Activated T-cell treated with anti-CD3 and anti-CD28 coated beads, Interleukin-2, amount 50 U/mL, for 72 hours (primary cell): ENCODE results near the gene DTNBP1. TPM values are rescaled to one million over a fixed set of nuclear protein-coding genes. Genes with fewer than 3 reads are reported as not detected.

ENCODE experiments used
- ATAC-seq, 2 donors: fragments of 150-1000 bp; cut with Tn5 transposase; replicated peaks in 1 of 2; 2 replicates each; pipeline ENCODE4 v1.10.0; 2021; ENCODE audit warnings: moderate library complexity in 2 of 2, mild to moderate bottlenecking in 1 of 2
- DNase-seq, 2 donors: peaks; one replicate each; pipeline ENCODE4 v3.0.0; 2021 to 2022; ENCODE audit warnings: mixed read lengths in 1 of 2
- H3K27ac Mint-ChIP-seq: one replicate; pipeline ENCODE4 v1.8.0; 2022; ENCODE audit warnings: mild to moderate bottlenecking, moderate library complexity, mixed read lengths
- H3K27me3 Mint-ChIP-seq: one replicate; pipeline ENCODE4 v1.8.0; 2022; ENCODE audit warnings: low read depth, mixed read lengths
- H3K36me3 Mint-ChIP-seq, 2 donors: one replicate each; pipeline ENCODE4 v1.8.0; 2022; ENCODE audit warnings: mixed read lengths in 2 of 2, mild to moderate bottlenecking in 1 of 2; ENCODE audit not compliant: insufficient read depth in 2 of 2
- H3K4me1 Mint-ChIP-seq: one replicate; pipeline ENCODE4 v1.8.0; 2022; ENCODE audit warnings: low read depth, mixed read lengths
- H3K4me3 Mint-ChIP-seq, 2 donors: one replicate each; pipeline ENCODE4 v1.8.0; 2022; ENCODE audit warnings: mild to moderate bottlenecking in 2 of 2, mixed read lengths in 2 of 2, moderate library complexity in 2 of 2
- H3K9me3 Mint-ChIP-seq, 2 donors: one replicate each; pipeline ENCODE4 v1.8.0; 2022; ENCODE audit warnings: mixed read lengths in 2 of 2
- total RNA-seq, 2 donors: library from RNA; stranded (reverse); gene quantifications; one replicate each; pipeline ENCODE4 v1.2.3, GENCODE V29; 2022

Gene DTNBP1
- total RNA-seq, 2 donors from 2014 or later, result 24.5 to 27.1 TPM

GRCh38 chr6:15628499-15629131 is 34.2 kb downstream of the DTNBP1 start:
- peak overlapping the region; percentile 39 to 60 for H3K4me3 Mint-ChIP-seq
- no peaks in the 10 kb centered on the region for H3K27me3 Mint-ChIP-seq
- DNase-seq (peak; percentile 66 to 74), ATAC-seq (peak; percentile 97 to 99)
- peaks cover 3 to 9% of the 10 kb centered on the region in 2 donors for H3K36me3 Mint-ChIP-seq
- no peaks in the 10 kb centered on the region for H3K9me3 Mint-ChIP-seq
- H3K4me1 Mint-ChIP-seq, result peaks cover 40% of the 10 kb centered on the region
- H3K27ac Mint-ChIP-seq, result peak overlapping the region; percentile 65

GRCh38 chr6:15627821-15628220 is 35.0 kb downstream of the DTNBP1 start:
- H3K4me3 Mint-ChIP-seq, result peak overlapping the region; percentile 20 to 28
- ATAC-seq (no peak), DNase-seq (no peak)
- H3K36me3 Mint-ChIP-seq, result peaks cover 1 to 9% of the 10 kb centered on the region in 2 donors
- H3K4me1 Mint-ChIP-seq, result peaks cover 48% of the 10 kb centered on the region
- no peaks in the 10 kb centered on the region for H3K27me3 Mint-ChIP-seq
- H3K9me3 Mint-ChIP-seq, result no peaks in the 10 kb centered on the region
- H3K27ac Mint-ChIP-seq, result no peak overlapping the region

- Mint-ChIP-seq H3K36me3 (peaks cover 1 to 9% of the 10 kb centered on the region in 2 donors), H3K4me1 (peaks cover 56% of the 10 kb centered on the region), H3K4me3 (peak overlapping the region; percentile 20), H3K9me3 (no peaks in the 10 kb centered on the region), H3K27me3 (no peaks in the 10 kb centered on the region), H3K27ac (no peak overlapping the region)
- DNase-seq (no peak), ATAC-seq (no peak)
Observed at GRCh38 chr6:15626878-15627674, 35.8 kb downstream of the DTNBP1 start.

GRCh38 chr6:15626160-15626559 is 36.7 kb downstream of the DTNBP1 start:
- H3K9me3 Mint-ChIP-seq, result no peaks in the 10 kb centered on the region
- DNase-seq (no peak), ATAC-seq (no peak)
- no peak overlapping the region for H3K27ac Mint-ChIP-seq
- peaks cover 65% of the 10 kb centered on the region for H3K4me1 Mint-ChIP-seq
- no peak overlapping the region for H3K4me3 Mint-ChIP-seq
- peaks cover 1 to 9% of the 10 kb centered on the region in 2 donors for H3K36me3 Mint-ChIP-seq
- H3K27me3 Mint-ChIP-seq, result no peaks in the 10 kb centered on the region

- peaks cover 57% of the 10 kb centered on the region for H3K4me1 Mint-ChIP-seq
- DNase-seq, result no peak
- no peak for ATAC-seq
- H3K36me3 Mint-ChIP-seq, result peaks cover 1 to 9% of the 10 kb centered on the region in 2 donors
- H3K4me3 Mint-ChIP-seq, result no peak overlapping the region
- H3K9me3 Mint-ChIP-seq, result no peaks in the 10 kb centered on the region
- no peak overlapping the region for H3K27ac Mint-ChIP-seq
- no peaks in the 10 kb centered on the region for H3K27me3 Mint-ChIP-seq
Observed at GRCh38 chr6:15623276-15624116, 39.3 kb downstream of the DTNBP1 start.

GRCh38 chr6:15622045-15622740 is 40.6 kb downstream of the DTNBP1 start:
- Mint-ChIP-seq H3K27ac (peak overlapping the region; percentile 1), H3K4me1 (peaks cover 44% of the 10 kb centered on the region), H3K27me3 (no peaks in the 10 kb centered on the region), H3K4me3 (peak overlapping the region in 1 of 2 donors; percentile 24), H3K9me3 (no peaks in the 10 kb centered on the region), H3K36me3 (peaks cover 1 to 9% of the 10 kb centered on the region in 2 donors)
- DNase-seq (no peak), ATAC-seq (no peak)

GRCh38 chr6:15621203-15622044 is 41.4 kb downstream of the DTNBP1 start:
- Mint-ChIP-seq H3K27ac (peak overlapping the region; percentile 1), H3K36me3 (peaks cover 0 to 6% of the 10 kb centered on the region in 2 donors), H3K9me3 (no peaks in the 10 kb centered on the region), H3K4me3 (peak overlapping the region; percentile 1 to 24), H3K27me3 (no peaks in the 10 kb centered on the region), H3K4me1 (peaks cover 37% of the 10 kb centered on the region)
- peak; percentile 86 to 95 for ATAC-seq
- peak; percentile 33 to 35 for DNase-seq

GRCh38 chr6:15620611-15621010 is 42.2 kb downstream of the DTNBP1 start:
- Mint-ChIP-seq H3K4me1 (peaks cover 39% of the 10 kb centered on the region), H3K27ac (no peak overlapping the region), H3K4me3 (no peak overlapping the region), H3K27me3 (no peaks in the 10 kb centered on the region), H3K9me3 (no peaks in the 10 kb centered on the region), H3K36me3 (peaks cover 0 to 2% of the 10 kb centered on the region in 2 donors)
- ATAC-seq, result no peak
- DNase-seq, result no peak

GRCh38 chr6:15619330-15619729 is 43.5 kb downstream of the DTNBP1 start:
- DNase-seq (no peak), ATAC-seq (no peak)
- H3K27ac Mint-ChIP-seq, result no peak overlapping the region
- peaks cover under 1 to 5% of the 10 kb centered on the region in 2 donors for H3K36me3 Mint-ChIP-seq
- no peaks in the 10 kb centered on the region for H3K9me3 Mint-ChIP-seq
- H3K27me3 Mint-ChIP-seq, result no peaks in the 10 kb centered on the region
- H3K4me3 Mint-ChIP-seq, result no peak overlapping the region
- peaks cover 38% of the 10 kb centered on the region for H3K4me1 Mint-ChIP-seq

- Mint-ChIP-seq H3K27me3 (no peaks in the 10 kb centered on the region), H3K4me1 (peaks cover 38% of the 10 kb centered on the region), H3K9me3 (no peaks in the 10 kb centered on the region), H3K36me3 (peaks cover 4 to 9% of the 10 kb centered on the region in 2 donors), H3K27ac (no peak overlapping the region), H3K4me3 (no peak overlapping the region)
- ATAC-seq (no peak), DNase-seq (no peak)
Observed at GRCh38 chr6:15618685-15619084, 44.1 kb downstream of the DTNBP1 start.

- peaks cover 17% of the 10 kb centered on the region for H3K4me1 Mint-ChIP-seq
- H3K27ac Mint-ChIP-seq, result no peak overlapping the region
- H3K9me3 Mint-ChIP-seq, result no peaks in the 10 kb centered on the region
- H3K36me3 Mint-ChIP-seq, result peaks cover 5 to 13% of the 10 kb centered on the region in 2 donors
- no peak overlapping the region for H3K4me3 Mint-ChIP-seq
- H3K27me3 Mint-ChIP-seq, result no peaks in the 10 kb centered on the region
- ATAC-seq (no peak), DNase-seq (no peak)
Observed at GRCh38 chr6:15616261-15616660, 46.6 kb downstream of the DTNBP1 start.

- Mint-ChIP-seq H3K9me3 (no peaks in the 10 kb centered on the region), H3K27me3 (no peaks in the 10 kb centered on the region), H3K4me3 (no peak overlapping the region), H3K36me3 (peaks cover 5 to 13% of the 10 kb centered on the region in 2 donors), H3K27ac (no peak overlapping the region), H3K4me1 (peaks cover 16% of the 10 kb centered on the region)
- ATAC-seq, result no peak
- DNase-seq, result no peak
Observed at GRCh38 chr6:15615802-15616201, 47.0 kb downstream of the DTNBP1 start.
